Measurements from ENCODE around the gene SPTBN1.

- no peak for TF ChIP-seq ZFP3 (CRISPR knock-in tag; IDR thresholded peaks at IDR 0.05)
- TF ChIP-seq ZFP30 (CRISPR knock-in tag; IDR thresholded peaks at IDR 0.05), result no peak
- no peak for TF ChIP-seq CREB5 (CRISPR knock-in tag; IDR thresholded peaks at IDR 0.05; ENCODE audit: low read depth)
- no peak for TF ChIP-seq PATZ1 (CRISPR knock-in tag; IDR thresholded peaks at IDR 0.05; ENCODE audit: borderline replicate concordance)
- TF ChIP-seq ZNF8 (CRISPR knock-in tag; IDR thresholded peaks at IDR 0.05), result no peak
- TF ChIP-seq ARNTL (CRISPR knock-in tag; IDR thresholded peaks at IDR 0.05; ENCODE audit: borderline replicate concordance, low read depth), result no peak
- TF ChIP-seq RARB (CRISPR knock-in tag; IDR thresholded peaks at IDR 0.05), result no peak
- no peak for TF ChIP-seq CSDC2 (CRISPR knock-in tag; IDR thresholded peaks at IDR 0.05)
- peak; percentile 64; the same call in 1 of the 2 replicates for TF ChIP-seq ESRRG (CRISPR knock-in tag; IDR thresholded peaks at IDR 0.05)
- TF ChIP-seq TOX (CRISPR knock-in tag; IDR thresholded peaks at IDR 0.05; ENCODE audit: borderline replicate concordance), result no peak
- TF ChIP-seq GLIS3 (CRISPR knock-in tag; IDR thresholded peaks at IDR 0.05), result no peak
- TF ChIP-seq BACH2 (CRISPR knock-in tag; IDR thresholded peaks at IDR 0.05; ENCODE audit: borderline replicate concordance), result no peak
- TF ChIP-seq ZNF70 (CRISPR knock-in tag; IDR thresholded peaks at IDR 0.05), result no peak
Observed at GRCh38 chr2:54618646-54619565, 162.8 kb downstream of the SPTBN1 start.
